ENCODE results near the gene LMNTD2. TPM values are rescaled to one million over a fixed set of nuclear protein-coding genes. Genes with fewer than 3 reads are reported as not detected.

The LMNTD2 gene
- total and polyA plus RNA-seq, 2 experiments from 2014 or later = 0.22 to 0.36 TPM

DNA sequence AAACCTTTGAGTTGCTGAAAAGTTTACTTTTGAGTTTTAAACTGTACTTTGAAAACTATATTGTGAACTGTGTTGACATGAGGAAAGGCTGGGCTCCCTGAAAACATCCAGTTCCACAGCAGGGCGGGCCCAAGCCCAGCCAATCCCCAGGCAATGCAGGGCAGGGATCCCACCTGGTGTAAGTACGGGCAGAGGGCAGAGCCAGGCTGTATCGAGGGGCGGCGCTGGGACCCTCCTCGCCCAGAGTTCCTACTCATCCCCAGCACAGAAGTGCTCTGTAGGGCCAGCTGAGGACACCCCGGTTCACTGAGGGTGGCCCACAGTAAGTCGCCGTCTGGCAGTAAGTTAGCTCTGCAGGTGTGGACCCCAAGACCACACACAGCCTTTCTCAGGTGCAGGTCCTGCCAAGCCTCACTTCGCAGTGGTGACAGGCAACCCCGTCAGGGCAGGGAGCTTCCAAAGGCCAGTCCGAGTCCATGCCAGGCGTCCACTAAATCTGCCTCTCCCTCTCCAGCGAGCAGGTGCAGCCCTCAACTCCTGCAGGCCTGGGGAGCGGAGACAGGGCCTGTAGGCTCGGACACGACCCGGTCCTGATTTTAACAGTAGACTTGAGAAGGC lies 6.6 kb upstream of the LMNTD2 start:
- no peak overlapping the region for H2AFZ ChIP-seq
- WGBS, 2 experiments (ENCODE audit: low coverage in 1 of 2, low lambda C conversion rate in 2 of 2, missing lambda C conversion rate in 2 of 2) = 88 to 90% methylated on average over 18 of the region's 18 CpGs
- no peaks in the 10 kb centered on the region for H3K27me3 ChIP-seq (replicated peaks; ENCODE audit: insufficient read depth)
- no peak overlapping the region for H3K27ac ChIP-seq
- no peaks in the 10 kb centered on the region for H3K9me3 ChIP-seq (ENCODE audit: low read depth)
- peak overlapping the region; percentile 83 for H3K4me3 ChIP-seq
- peaks cover 9% of the 10 kb centered on the region; the same call in 1 of the 2 replicates for H3K4me1 ChIP-seq (ENCODE audit: insufficient read depth)
- peaks cover 23% of the 10 kb centered on the region for H3K79me2 ChIP-seq (ENCODE audit: insufficient read depth)
- H3K4me2 ChIP-seq (ENCODE audit: unreplicated experiment) = peak overlapping the region; percentile 71
- no peak for TF ChIP-seq EZH2 (IDR thresholded peaks at IDR 0.05; ENCODE audit: insufficient read depth, poor library complexity, severe bottlenecking)
- no peak for TF ChIP-seq EZH2phosphoT487 (IDR thresholded peaks at IDR 0.05; ENCODE audit: insufficient read depth, low read depth)
- H3F3A ChIP-seq (ENCODE audit: insufficient read depth) = no peaks in the 10 kb centered on the region
- no peaks in the 10 kb centered on the region for H3K9me2 ChIP-seq (ENCODE audit: insufficient read depth)
- peaks cover 8% of the 10 kb centered on the region for H3K36me3 ChIP-seq (ENCODE audit: low read depth)
- DNase-seq = no peak
- no peaks in the 10 kb centered on the region for H4K20me1 ChIP-seq (ENCODE audit: insufficient read depth)
- H3K9ac ChIP-seq = peak overlapping the region; percentile 69; the same call in 1 of the 2 replicates
- in situ Hi-C loops (cut with MboI) = no loop called here

DNA sequence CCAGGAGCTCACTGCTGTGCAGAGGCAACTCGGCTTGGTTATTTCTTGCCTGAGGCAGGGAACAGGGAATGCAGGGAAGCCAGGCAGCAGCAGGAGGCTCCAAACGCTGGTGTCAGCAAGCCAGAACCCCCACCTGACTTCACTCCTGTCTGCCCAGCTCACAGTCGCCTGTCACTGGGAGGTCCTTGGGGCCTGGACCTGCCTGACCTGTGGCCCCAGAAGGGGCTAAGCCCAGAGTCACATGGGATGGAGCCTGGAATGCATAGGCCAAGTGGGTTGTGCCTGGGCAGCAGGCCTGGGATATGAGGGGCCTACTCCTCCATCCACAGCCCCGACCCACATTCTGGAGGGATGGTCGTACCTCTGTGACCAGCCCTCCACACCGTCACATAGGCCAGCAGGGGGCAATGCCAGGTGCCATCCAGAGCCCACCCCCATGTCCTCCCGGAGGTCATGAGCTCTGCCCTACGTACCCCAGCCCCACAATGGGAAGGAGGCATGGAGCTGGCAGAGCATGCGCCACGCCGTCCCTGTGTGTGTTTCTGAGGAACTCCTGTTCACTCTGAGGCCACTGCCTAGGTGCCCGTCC lies 5.5 kb upstream of the LMNTD2 start:
- peaks cover 9% of the 10 kb centered on the region; the same call in 1 of the 2 replicates for H3K4me1 ChIP-seq (ENCODE audit: insufficient read depth)
- no peak for DNase-seq
- in situ Hi-C loops (cut with MboI) = no loop called here
- H3K4me3 ChIP-seq = no peak overlapping the region
- H3K4me2 ChIP-seq (ENCODE audit: unreplicated experiment) = no peak overlapping the region
- no peak for TF ChIP-seq EZH2 (IDR thresholded peaks at IDR 0.05; ENCODE audit: insufficient read depth, poor library complexity, severe bottlenecking)
- no peaks in the 10 kb centered on the region for H3K9me2 ChIP-seq (ENCODE audit: insufficient read depth)
- no peak overlapping the region for H3K9ac ChIP-seq
- H2AFZ ChIP-seq = no peak overlapping the region
- H4K20me1 ChIP-seq (ENCODE audit: insufficient read depth) = no peaks in the 10 kb centered on the region
- peaks cover 23% of the 10 kb centered on the region for H3K79me2 ChIP-seq (ENCODE audit: insufficient read depth)
- no peak overlapping the region for H3K27ac ChIP-seq
- H3K9me3 ChIP-seq (ENCODE audit: low read depth) = no peaks in the 10 kb centered on the region
- H3K36me3 ChIP-seq (ENCODE audit: low read depth) = peaks cover 8% of the 10 kb centered on the region
- WGBS, 2 experiments (ENCODE audit: low coverage in 1 of 2, low lambda C conversion rate in 2 of 2, missing lambda C conversion rate in 2 of 2) = 88% methylated on average over 12 of the region's 12 CpGs
- no peaks in the 10 kb centered on the region for H3F3A ChIP-seq (ENCODE audit: insufficient read depth)
- no peaks in the 10 kb centered on the region for H3K27me3 ChIP-seq (replicated peaks; ENCODE audit: insufficient read depth)

DNA sequence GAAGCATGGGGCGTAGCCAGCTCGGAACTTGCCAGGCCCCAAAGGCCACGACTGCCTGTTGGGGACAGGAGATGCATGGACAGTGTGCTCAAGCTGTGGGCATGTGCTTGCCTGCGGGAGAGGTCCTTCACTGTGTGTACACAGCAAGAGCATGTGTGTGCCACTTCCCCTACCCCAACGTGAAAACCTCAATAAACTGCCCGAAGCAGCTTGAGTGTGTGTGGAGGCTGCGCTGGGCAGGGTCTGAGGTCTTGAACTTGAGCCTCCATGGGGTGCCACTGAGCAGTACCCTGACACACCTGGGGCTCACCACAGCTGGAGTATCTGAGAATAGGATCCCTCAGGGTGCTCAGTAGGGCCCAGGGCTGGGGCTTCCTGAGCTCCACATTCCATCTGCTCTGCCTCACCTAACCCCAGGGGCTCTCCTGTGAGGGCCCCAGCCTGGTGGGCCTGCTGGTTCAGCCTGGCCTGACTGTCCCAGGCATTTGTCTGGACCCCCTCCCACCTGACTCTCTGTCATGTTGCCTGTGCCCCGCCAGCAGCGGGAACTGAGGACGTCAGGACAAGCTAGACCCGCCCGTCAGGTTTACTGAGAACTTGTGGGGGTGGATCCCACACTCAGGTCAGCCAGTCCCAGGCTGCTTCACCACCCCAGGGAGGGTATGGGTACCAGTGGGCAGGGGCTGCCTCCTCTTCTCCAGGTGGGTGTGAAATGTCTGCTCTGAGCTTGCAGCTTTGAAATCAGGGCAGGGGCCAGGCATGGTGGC lies 3.5 kb upstream of the LMNTD2 start:
- peaks cover 9% of the 10 kb centered on the region; the same call in 1 of the 2 replicates for H3K4me1 ChIP-seq (ENCODE audit: insufficient read depth)
- peaks cover 8% of the 10 kb centered on the region for H3K36me3 ChIP-seq (ENCODE audit: low read depth)
- no peak for DNase-seq
- H3F3A ChIP-seq (ENCODE audit: insufficient read depth) = no peaks in the 10 kb centered on the region
- WGBS, 2 experiments (ENCODE audit: low coverage in 1 of 2, low lambda C conversion rate in 2 of 2, missing lambda C conversion rate in 2 of 2) = 83% methylated on average over 12 of the region's 12 CpGs
- H3K9me3 ChIP-seq (ENCODE audit: low read depth) = no peaks in the 10 kb centered on the region
- no peak overlapping the region for H3K9ac ChIP-seq
- no peak overlapping the region for H3K4me2 ChIP-seq (ENCODE audit: unreplicated experiment)
- no peak for TF ChIP-seq EZH2 (IDR thresholded peaks at IDR 0.05; ENCODE audit: insufficient read depth, poor library complexity, severe bottlenecking)
- TF ChIP-seq EZH2phosphoT487 (IDR thresholded peaks at IDR 0.05; ENCODE audit: insufficient read depth, low read depth) = no peak
- no peak overlapping the region for H3K4me3 ChIP-seq
- no peaks in the 10 kb centered on the region for H3K9me2 ChIP-seq (ENCODE audit: insufficient read depth)
- no peak overlapping the region for H3K27ac ChIP-seq
- H3K79me2 ChIP-seq (ENCODE audit: insufficient read depth) = peaks cover 23% of the 10 kb centered on the region
- no peaks in the 10 kb centered on the region for H4K20me1 ChIP-seq (ENCODE audit: insufficient read depth)
- no peak overlapping the region for H2AFZ ChIP-seq
- H3K27me3 ChIP-seq (replicated peaks; ENCODE audit: insufficient read depth) = no peaks in the 10 kb centered on the region
- in situ Hi-C loops (cut with MboI) = no loop called here

DNA sequence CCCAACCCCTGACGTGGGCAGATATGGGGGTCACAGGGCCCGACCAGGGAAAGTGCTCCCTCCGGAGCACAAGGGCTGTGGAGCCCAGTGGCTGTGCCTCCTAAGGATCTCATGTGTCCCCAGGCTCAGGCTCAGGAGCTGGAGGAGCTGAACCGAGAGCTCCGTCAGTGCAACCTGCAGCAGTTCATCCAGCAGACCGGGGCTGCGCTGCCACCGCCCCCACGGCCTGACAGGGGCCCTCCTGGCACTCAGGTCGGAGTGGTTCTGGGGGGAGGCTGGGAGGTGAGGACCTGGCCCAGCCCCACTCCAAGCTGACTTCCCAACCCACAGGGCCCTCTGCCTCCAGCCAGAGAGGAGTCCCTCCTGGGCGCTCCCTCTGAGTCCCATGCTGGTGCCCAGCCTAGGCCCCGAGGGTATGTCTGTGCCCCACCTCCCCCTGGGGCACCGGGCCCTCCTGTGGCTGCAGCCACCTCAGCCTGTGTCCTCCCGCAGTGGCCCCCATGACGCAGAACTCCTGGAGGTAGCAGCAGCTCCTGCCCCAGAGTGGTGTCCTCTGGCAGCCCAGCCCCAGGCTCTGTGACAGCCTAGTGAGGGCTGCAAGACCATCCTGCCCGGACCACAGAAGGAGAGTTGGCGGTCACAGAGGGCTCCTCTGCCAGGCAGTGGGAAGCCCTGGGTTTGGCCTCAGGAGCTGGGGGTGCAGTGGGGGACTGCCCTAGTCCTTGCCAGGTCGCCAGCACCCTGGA lies 2.7 kb upstream of the LMNTD2 start:
- H3K4me1 ChIP-seq (ENCODE audit: insufficient read depth) = peaks cover 9% of the 10 kb centered on the region; the same call in 1 of the 2 replicates
- no peak overlapping the region for H3K27ac ChIP-seq
- no peaks in the 10 kb centered on the region for H3K9me3 ChIP-seq (ENCODE audit: low read depth)
- TF ChIP-seq EZH2phosphoT487 (IDR thresholded peaks at IDR 0.05; ENCODE audit: insufficient read depth, low read depth) (no peak), EZH2 (IDR thresholded peaks at IDR 0.05; ENCODE audit: insufficient read depth, poor library complexity, severe bottlenecking) (no peak)
- H3F3A ChIP-seq (ENCODE audit: insufficient read depth) = no peaks in the 10 kb centered on the region
- peaks cover 23% of the 10 kb centered on the region for H3K79me2 ChIP-seq (ENCODE audit: insufficient read depth)
- no peaks in the 10 kb centered on the region for H3K9me2 ChIP-seq (ENCODE audit: insufficient read depth)
- no peak for DNase-seq
- no peaks in the 10 kb centered on the region for H4K20me1 ChIP-seq (ENCODE audit: insufficient read depth)
- H3K4me3 ChIP-seq = no peak overlapping the region
- in situ Hi-C loops (cut with MboI) = no loop called here
- no peaks in the 10 kb centered on the region for H3K27me3 ChIP-seq (replicated peaks; ENCODE audit: insufficient read depth)
- H3K36me3 ChIP-seq (ENCODE audit: low read depth) = peaks cover 8% of the 10 kb centered on the region
- H3K4me2 ChIP-seq (ENCODE audit: unreplicated experiment) = no peak overlapping the region
- H2AFZ ChIP-seq = no peak overlapping the region
- H3K9ac ChIP-seq = no peak overlapping the region
- whole genome bisulfite sequencing, 2 experiments (ENCODE audit: low coverage in 1 of 2, low lambda C conversion rate in 2 of 2, missing lambda C conversion rate in 2 of 2) = 85 to 89% methylated on average over 17 to 18 of the region's 18 CpGs

All from GM23248 (cell line).